HG02623 (cell line): ENCODE data around the gene PELI2.

Source experiments
- ATAC-seq: cut with Tn5 transposase; IDR thresholded peaks from one replicate; pipeline ENCODE4 v1.9.1; 2021; ENCODE audit warnings: moderate library complexity; ENCODE audit not compliant: unreplicated experiment

The PELI2 gene

GRCh38 chr14:56333359-56334292, 215.4 kb downstream of the PELI2 start:
- ATAC-seq: no peak

- ATAC-seq: no peak
Observed at GRCh38 chr14:56334458-56334857, 216.2 kb downstream of the PELI2 start.

- no peak for ATAC-seq
Observed at GRCh38 chr14:56338674-56339073, 220.5 kb downstream of the PELI2 start.

- ATAC-seq: no peak
Observed at GRCh38 chr14:56339855-56340701, 221.9 kb downstream of the PELI2 start.

GRCh38 chr14:56340932-56341331, 222.7 kb downstream of the PELI2 start:
- ATAC-seq: no peak

GRCh38 chr14:56341766-56342493, 223.7 kb downstream of the PELI2 start:
- ATAC-seq: peak; percentile 51

- no peak for ATAC-seq
Observed at GRCh38 chr14:56342494-56342942, 224.3 kb downstream of the PELI2 start.

GRCh38 chr14:56349960-56350359, 231.7 kb downstream of the PELI2 start:
- no peak for ATAC-seq
